Hepatocyte (in vitro differentiated cells): Measurements from ENCODE around the gene FGF9.

Source experiments
- EZH2 ChIP-seq: fragments of 200-600 bp; sonication (generic); IDR thresholded peaks from 2 replicates; pipeline ENCODE4 v1.6.1; 2016; ENCODE audit warnings: antibody characterized with exemption, mild to moderate bottlenecking, borderline replicate concordance
- EZH2phosphoT487 ChIP-seq: fragments of 200-600 bp; sonication (generic); IDR thresholded peaks from one replicate; pipeline ENCODE4 v1.6.1; 2018; ENCODE audit warnings: antibody characterized with exemption, mild to moderate bottlenecking, low read depth, moderate library complexity; ENCODE audit not compliant: unreplicated experiment, severe bottlenecking
- TF ChIP-seq, protein P1 (sequence below): fragments of 200-600 bp; sonication (generic); IDR thresholded peaks from 2 replicates; pipeline ENCODE4 v1.5.1; 2016; ENCODE audit warnings: antibody characterized with exemption, mild to moderate bottlenecking; ENCODE audit not compliant: poor library complexity

DNA sequence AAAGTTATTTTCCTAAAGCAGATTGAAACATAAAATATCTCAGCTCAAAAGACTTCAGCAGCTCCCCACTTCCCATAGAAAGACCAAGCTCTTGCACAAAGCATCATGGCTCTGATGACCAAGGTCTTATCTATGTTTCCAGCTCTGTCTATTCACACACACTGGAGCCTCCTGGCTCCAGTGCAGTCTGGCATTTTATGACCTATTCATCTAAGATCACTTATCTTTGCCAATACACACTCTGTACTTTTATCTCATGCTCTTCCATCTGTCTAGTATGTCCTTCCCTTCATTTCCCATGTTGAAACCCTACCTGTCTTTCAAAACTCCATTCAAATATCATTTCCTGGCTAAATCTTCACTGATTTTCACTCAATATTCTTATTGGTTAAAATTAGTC lies 74.4 kb downstream of the FGF9 start:
- TF ChIP-seq, protein P1, sequence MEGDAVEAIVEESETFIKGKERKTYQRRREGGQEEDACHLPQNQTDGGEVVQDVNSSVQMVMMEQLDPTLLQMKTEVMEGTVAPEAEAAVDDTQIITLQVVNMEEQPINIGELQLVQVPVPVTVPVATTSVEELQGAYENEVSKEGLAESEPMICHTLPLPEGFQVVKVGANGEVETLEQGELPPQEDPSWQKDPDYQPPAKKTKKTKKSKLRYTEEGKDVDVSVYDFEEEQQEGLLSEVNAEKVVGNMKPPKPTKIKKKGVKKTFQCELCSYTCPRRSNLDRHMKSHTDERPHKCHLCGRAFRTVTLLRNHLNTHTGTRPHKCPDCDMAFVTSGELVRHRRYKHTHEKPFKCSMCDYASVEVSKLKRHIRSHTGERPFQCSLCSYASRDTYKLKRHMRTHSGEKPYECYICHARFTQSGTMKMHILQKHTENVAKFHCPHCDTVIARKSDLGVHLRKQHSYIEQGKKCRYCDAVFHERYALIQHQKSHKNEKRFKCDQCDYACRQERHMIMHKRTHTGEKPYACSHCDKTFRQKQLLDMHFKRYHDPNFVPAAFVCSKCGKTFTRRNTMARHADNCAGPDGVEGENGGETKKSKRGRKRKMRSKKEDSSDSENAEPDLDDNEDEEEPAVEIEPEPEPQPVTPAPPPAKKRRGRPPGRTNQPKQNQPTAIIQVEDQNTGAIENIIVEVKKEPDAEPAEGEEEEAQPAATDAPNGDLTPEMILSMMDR: no peak
- TF ChIP-seq EZH2phosphoT487 (no peak), EZH2 (no peak)
